NCI-H345 (cell line): ENCODE results near the gene ZNF787.

ENCODE experiments used
- DNase-seq: peaks from one replicate; lab custom pipeline; 2025; lab: John Stamatoyannopoulos, UW

ZNF787 gene

GRCh38 chr19:56142897-56143434 is 21.9 kb upstream of the ZNF787 start:
- DNase-seq = no peak

DNA sequence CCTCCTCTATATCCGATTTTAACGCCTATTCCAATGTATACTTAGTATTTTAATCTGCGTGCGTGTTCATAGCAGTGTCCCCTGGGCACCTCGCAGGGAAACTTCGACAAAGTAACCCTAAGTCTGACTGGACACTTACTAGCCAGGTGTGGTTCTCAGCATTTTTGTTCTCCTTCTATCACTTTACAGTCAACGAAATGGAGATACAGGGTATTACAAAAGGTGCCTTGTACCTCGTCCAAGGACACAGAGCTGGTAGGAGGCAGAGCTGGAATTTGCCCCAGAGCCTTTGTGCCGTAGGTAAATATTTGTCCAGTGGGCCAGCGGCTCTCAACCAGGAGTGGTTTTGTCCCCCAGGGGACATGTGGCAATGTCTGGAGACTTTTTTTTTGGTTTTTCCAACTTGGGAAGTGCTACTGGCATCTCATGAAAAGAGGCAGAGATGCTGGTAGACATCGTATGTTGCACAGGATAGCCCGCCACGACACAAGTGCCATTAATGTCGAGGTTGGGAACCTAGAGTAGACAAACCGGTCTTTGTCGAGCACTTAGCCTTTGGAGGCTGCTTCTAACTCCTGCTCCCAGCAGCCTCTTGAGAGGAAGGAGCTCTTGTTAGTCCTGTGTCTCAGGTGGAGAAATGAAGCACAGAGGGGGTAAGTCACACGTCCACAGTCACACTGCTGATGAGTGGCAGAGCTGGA is 21.1 kb upstream of the ZNF787 start:
- DNase-seq = no peak

GRCh38 chr19:56141417-56141993 is 20.4 kb upstream of the ZNF787 start:
- DNase-seq = no peak

DNA sequence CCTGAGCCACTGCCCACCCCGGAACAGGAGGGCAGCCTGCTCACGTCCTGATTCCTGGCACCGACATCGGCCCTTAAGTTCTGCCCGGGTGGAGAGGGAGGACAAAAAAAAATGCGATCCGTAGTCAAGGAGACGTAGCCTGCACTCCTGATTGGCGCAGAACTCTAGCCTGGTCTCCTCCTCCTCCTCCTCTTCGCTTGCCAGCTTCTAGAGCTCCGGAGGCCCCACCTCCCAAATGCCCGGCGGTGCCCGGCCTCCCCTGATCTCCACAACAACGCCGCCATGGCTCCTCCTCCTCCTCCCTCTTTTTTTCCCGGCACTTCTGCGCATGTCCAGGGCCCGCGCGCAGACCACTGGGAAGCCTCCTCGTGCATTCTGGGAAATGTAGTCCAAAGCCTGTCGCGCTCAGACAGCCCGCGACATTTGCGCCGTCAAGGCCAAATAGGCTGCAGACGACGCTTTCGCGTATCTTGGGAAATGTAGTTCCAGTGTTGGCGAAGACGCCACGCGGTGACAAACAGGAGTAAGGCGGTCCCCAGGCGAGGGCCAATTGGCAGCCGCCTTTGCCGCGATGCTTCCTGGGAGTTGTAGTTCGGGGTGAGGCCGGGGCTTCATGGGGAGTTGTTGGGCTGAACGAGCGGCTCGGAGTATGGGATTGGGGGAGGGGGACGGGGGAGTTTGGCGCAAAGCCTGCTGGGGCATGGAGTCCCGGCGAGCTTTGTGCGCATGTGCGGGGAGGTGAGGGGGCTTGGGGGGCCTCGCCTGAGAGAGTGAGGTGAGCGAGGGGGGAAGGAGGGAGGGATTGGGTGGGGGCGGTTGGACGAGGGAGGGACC is 19.7 kb upstream of the ZNF787 start, which contains the start of gene ZNF444:
Gene ZNF444 (plus strand): TSS at position 705 of the 834 bp plus-strand sequence. CDS start 5,625 bp downstream, outside the sequence.
- peak; percentile 99 for DNase-seq

GRCh38 chr19:56139847-56140582 is 18.9 kb upstream of the ZNF787 start:
- no peak for DNase-seq

DNA sequence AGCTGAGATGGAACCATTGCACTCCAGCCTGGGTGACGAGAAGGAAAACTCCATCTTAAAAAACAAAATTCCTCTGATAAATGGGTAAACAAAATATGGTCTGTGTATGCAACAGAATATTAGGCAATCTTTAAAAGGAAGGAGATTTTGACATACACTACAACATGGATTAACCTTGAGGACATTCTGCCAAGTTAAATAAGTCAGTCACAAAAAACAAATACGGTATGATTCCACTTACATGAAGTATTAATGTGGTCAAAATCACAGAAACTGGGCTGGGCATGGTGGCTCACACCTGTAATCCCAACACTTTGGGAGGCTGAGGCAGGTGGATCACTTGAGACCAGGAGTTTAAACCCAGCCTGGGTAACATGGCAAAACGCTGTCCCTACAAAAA is 17.0 kb upstream of the ZNF787 start:
- DNase-seq = no peak

DNA sequence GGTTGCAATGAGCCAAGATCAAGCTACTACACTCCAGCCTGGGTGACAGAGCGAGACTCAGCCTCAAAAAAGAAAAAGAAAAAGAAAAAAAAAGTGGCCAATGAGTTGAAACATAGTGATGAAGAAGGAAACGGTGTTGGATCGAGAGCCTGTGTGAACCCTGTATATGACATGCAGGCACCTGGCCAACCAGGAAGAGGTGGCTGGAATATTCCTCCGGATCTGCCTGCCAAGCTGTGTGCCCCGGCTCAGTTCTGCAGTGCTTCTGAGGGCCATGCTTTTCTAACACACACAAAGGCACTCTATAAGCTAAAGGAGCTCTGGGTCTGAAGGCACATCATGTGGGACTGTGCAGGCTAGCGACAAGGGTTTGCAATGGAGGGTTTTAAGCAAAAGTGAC is 16.3 kb upstream of the ZNF787 start:
- DNase-seq = peak; percentile 8

DNA sequence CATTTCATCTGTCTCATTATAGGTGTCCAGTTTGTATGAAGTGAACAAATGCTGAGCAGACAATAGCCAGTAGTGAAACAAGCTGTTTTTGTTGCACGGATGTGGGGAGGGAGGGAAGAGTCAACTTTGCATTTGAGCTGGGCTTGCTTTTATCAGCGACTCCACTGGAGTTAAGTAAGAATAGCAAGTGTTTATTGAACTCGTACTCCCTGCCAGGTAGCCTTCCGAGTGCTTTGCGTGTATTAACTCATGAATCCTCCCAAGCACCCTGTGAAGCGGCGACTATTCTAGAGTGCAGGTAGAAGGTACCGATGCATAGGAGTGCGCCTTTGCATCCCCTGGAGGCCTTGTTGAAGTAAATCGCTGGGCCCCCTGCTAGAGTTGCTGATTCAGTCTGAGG is 15.3 kb upstream of the ZNF787 start:
- DNase-seq = peak; percentile 11

DNA sequence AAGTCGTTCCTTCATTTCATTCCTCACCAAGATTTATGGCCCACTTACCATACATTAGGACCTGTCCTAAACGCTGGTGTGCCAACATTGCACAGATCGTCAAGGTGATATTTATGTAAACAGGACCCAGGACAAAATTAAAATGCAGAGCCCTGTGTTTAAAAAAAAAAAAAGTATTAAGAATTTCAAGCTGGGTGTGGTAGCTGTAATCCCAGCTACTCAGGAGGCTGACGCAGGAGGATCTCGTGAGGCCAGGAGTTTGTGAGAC is 13.5 kb upstream of the ZNF787 start:
- DNase-seq = no peak

DNA sequence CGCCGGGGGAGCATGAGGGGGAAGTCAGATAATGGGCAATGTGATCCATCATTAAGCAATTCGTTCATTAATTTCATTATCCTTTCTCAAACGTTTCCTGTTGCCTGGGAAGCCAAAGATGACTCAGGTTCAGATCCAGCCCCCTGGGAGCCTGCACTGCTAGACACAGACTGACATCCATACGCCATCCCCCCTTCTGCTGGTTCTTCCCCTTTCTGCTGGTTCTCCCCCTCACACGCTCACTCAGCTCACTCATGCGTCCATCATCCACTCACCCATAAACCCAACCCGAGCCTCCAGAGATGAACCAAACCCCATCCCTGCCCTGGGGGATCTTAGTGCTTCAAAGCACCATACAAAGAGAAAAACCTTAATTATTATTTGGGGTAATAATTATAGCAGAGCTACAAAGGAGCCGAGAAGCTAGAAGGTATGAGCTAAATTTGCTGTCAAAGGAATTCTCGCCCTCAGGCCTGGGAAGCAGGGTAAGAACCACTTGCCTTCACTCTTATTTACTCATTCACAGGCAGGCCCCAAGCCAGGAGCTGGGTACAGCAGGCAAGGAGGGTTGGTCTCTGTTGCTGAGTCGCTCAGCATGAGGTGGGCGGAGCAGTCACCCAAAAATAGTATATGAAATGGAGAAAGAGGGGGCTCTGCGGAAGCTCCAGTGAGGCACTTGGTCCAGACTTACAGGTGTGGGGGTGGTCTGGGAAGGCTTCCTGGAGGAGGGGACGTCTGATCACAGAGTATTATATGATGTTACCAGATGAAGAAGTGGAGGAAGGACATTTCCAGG is 13.0 kb upstream of the ZNF787 start:
- no peak for DNase-seq

GRCh38 chr19:56132316-56132822 is 11.3 kb upstream of the ZNF787 start:
- no peak for DNase-seq

- no peak for DNase-seq
Observed at GRCh38 chr19:56131651-56132050, 10.6 kb upstream of the ZNF787 start.

- DNase-seq = no peak
Observed at GRCh38 chr19:56130006-56130405, 8.9 kb upstream of the ZNF787 start.

DNA sequence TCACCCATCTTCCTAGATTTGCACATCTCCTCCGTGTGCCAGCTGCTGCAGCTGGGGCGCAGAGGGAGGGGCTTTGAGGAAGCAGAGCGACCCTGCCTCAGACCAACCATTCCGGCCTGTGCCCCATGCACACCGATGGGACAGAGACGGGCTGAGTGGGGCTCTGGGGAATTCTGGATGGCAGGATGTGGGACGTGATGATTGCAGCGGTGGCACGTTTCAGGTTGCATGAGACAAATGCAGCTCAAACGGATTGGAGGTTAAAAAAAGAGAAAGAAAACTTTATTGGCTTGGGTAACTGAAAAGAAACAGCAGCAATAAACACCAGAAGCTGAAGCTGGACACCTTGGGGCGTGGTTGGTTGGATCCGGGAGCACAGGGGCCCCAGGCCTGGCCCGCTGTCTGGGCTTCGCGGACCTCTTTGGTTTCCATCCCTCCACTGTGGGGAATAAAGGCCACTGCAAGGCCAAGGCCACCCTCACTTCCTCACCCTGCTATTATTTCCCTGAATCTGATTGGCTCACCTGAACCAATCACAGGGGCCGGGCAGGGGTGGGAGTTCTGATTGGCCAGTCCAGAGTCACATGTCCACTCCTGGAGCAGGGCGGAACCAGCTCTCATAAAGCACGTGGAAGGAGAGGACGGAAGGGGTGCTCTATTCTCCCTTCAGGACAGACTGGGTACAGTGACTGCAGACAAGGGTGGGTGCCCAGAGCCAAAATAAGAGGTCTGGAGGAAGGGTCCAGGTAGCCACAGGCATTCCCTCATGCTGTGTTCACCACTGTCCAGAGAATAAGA is 6.1 kb upstream of the ZNF787 start:
- no peak for DNase-seq

GRCh38 chr19:56125806-56126590 is 4.9 kb upstream of the ZNF787 start:
- no peak for DNase-seq

GRCh38 chr19:56124578-56124977 is 3.5 kb upstream of the ZNF787 start:
- DNase-seq = no peak

- DNase-seq = no peak
Observed at GRCh38 chr19:56123266-56123891, 2.3 kb upstream of the ZNF787 start.

DNA sequence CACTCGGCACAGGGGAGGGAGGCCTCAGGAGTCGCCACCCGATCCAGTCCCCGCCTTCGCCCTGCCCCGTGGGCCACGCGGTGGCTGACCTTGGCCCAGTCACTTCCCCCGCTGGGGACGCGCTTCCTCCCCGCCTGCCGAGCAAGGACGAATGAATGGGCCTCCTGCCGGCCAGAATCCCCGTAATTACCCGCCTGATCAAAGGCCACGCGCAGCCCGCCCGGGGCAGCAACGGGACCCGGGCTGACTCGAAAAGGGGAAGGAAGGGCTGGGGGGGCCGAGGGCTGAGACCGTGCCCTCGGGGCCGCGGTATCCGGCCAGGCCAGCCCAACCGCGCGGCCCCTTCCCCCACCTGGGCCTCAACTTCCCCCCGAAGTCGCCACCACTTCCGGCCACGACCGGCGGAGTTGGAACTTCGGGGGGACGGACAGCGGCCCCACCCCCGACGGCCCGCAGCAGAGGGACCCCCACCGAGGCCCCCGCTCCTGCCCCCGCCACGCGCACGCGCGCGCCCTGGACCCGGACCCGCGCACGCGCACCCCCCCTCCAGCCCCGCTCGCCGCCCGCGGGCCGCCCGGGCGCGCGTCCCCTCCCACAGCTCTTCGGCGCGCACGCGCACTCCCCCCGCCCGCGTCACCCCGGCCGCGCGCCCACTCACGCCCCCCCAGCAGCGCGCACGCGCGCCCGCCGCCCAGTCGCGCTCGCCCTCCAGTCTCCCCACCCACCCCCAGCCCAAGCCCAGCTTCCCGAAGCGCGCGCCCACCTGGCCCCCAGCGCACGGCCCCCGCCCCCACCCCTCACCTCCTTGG is 520 bp downstream of the ZNF787 start:
- DNase-seq = peak; percentile 71
